ENCODE measurements around the gene CBR4. TPM values are rescaled to one million over a fixed set of nuclear protein-coding genes. Genes with fewer than 3 reads are reported as not detected.

The CBR4 gene
- total RNA-seq, 4 donors from 2014 or later: 13.4 to 19.4 (median 16.3) TPM

DNA sequence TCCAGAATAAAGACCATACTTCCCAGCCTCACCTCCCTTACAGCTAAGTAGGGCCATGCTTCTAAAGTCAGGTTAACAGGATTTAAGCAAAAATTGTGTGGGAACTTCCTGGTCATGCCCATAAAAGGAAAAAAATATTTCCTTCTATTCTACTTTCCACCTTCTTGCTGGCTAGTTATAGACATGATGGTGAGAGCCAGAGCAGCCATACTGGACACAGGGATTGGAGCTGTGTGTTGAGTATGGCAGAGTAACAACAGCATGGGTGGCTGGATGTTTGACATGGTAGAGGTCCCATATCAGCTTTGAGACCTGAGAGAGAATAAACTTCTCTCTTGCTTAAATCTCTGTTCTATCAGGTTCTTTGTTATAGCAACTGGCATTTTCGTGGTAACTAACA is 15.1 kb upstream of the CBR4 start:
- no peak for DNase-seq
- Histone ChIP-seq H3K27me3 (no peaks in the 10 kb centered on the region), H3K4me1 (peaks cover 0 to 5% (median 0%) of the 10 kb centered on the region in 3 donors), H3K9me3 (no peaks in the 10 kb centered on the region), H3K4me3 (no peak overlapping the region), H3K27ac (no peak overlapping the region), H3K36me3 (no peaks in the 10 kb centered on the region)
- TF ChIP-seq, protein P1, sequence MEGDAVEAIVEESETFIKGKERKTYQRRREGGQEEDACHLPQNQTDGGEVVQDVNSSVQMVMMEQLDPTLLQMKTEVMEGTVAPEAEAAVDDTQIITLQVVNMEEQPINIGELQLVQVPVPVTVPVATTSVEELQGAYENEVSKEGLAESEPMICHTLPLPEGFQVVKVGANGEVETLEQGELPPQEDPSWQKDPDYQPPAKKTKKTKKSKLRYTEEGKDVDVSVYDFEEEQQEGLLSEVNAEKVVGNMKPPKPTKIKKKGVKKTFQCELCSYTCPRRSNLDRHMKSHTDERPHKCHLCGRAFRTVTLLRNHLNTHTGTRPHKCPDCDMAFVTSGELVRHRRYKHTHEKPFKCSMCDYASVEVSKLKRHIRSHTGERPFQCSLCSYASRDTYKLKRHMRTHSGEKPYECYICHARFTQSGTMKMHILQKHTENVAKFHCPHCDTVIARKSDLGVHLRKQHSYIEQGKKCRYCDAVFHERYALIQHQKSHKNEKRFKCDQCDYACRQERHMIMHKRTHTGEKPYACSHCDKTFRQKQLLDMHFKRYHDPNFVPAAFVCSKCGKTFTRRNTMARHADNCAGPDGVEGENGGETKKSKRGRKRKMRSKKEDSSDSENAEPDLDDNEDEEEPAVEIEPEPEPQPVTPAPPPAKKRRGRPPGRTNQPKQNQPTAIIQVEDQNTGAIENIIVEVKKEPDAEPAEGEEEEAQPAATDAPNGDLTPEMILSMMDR (IDR thresholded peaks at IDR 0.05): no peak
- TF ChIP-seq POLR2A (IDR thresholded peaks at IDR 0.05): no peak
- WGBS, 2 donors: 57 to 88% methylated on average over 1 of the region's 1 CpG
- intact Hi-C loops (cut with DNase I): loop anchor here (10.0 kb wide), 1 partner anchor 460 kb away; no protein-coding TSS in a partner anchor

DNA sequence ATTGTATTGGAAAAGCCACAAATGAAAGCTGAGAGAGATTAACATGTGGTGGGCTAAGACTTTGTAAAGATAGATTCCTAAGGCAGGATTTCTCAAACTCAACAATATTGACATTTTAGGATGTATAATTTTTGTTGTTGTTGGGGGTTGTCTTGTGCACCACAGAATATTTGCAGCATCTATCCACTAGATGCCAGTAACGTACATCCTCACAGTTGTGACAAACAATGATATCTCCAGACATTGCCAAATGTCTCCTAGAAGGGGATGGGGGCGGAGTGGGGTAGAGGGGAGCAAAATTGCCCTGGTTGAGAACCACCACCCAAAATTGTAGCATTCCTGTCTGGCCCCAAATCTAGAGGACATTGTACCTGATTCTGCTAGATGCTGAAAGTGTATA is 14.7 kb upstream of the CBR4 start:
- 4 to 14% methylated on average over 2 of the region's 2 CpGs for WGBS, 2 donors
- peaks cover 0 to 5% (median 0%) of the 10 kb centered on the region in 3 donors for H3K4me1 ChIP-seq
- TF ChIP-seq, protein P1 (IDR thresholded peaks at IDR 0.05): peak; percentile 14 to 68 (median 36)
- no peak for TF ChIP-seq POLR2A (IDR thresholded peaks at IDR 0.05)
- H3K4me3 ChIP-seq: no peak overlapping the region
- no peak overlapping the region for H3K27ac ChIP-seq
- no peaks in the 10 kb centered on the region for H3K27me3 ChIP-seq
- no peaks in the 10 kb centered on the region for H3K9me3 ChIP-seq
- H3K36me3 ChIP-seq: no peaks in the 10 kb centered on the region
- no peak for DNase-seq
- intact Hi-C loops (cut with DNase I): loop anchor here (10.0 kb wide), 1 partner anchor 460 kb away; no protein-coding TSS in a partner anchor

DNA sequence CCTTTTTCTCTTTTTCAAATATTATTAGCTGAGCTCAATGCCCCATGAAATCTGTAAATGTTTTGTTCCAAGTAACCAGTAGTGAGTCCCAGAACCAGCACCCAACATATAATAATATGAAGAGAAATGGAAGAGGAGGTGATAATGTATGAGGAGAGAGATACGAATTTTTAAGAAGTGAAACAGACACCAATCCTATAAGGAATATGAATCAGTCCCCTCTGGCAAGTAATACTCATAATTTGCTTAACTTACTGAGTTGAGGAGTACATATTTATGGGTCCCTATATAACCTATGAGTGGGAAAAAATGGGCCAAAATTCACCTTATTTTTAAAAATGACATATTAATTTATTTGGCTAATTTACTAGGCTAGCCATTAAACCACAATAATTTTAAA is 8.4 kb upstream of the CBR4 start:
- H3K27ac ChIP-seq: no peak overlapping the region

DNA sequence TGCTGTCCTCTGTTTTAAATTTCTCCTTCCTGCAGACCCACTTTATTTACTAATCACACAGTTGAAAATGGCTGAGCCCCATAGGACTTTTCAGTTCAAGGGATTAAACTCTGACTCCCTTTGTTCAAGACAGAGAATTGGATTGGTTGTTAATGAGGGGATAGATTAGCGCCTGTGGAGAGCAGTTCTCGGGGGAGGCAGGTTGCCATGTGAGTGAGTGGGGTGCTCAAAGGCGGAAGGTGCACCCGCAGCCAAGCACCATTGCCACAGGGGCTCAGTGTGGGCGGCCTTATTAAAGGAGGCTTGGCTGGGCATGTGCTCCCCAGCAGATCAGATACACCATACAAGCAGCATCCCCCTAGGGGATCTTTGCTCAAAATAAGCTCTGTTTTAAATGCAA is 7.9 kb upstream of the CBR4 start:
- intact Hi-C loops (cut with DNase I): no loop called here
- WGBS, 2 donors: 25 to 51% methylated on average over 3 to 4 of the region's 5 CpGs
- no peaks in the 10 kb centered on the region for H3K27me3 ChIP-seq

More for the DNA sequence above, 8.4 kb upstream of the CBR4 start:
- WGBS, 2 donors: 25 to 59% methylated on average over 1 of the region's 1 CpG
- H3K4me3 ChIP-seq: no peak overlapping the region
- no peaks in the 10 kb centered on the region for H3K36me3 ChIP-seq
- no peaks in the 10 kb centered on the region for H3K9me3 ChIP-seq
- H3K27me3 ChIP-seq: no peaks in the 10 kb centered on the region
- DNase-seq: no peak
- intact Hi-C loops (cut with DNase I): no loop called here
- TF ChIP-seq POLR2A (IDR thresholded peaks at IDR 0.05): no peak
- TF ChIP-seq, protein P1 (IDR thresholded peaks at IDR 0.05): no peak
- H3K4me1 ChIP-seq: no peaks in the 10 kb centered on the region

DNA sequence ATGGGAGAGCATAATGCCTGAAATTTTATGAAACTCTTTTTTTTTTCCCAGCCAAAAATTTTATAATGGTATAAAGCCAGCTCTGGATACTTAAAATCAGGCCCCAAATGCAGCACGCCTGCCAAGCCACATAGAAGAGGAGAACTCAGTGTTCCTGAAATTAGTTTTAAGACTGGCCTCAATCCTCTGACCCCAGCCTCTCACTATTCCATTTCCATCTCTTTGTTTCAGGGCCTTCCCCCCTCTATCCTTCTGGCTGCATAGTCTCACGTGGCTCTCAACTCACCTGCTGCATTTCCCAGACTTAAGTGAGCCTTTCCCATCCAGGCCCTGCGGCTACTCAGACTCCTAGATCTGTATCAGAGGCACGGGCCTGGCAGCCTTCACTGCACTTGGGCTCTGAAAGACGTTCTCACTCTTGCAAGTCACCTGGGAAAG is 5.2 kb upstream of the CBR4 start:
- Histone ChIP-seq H3K4me1 (peaks cover 0 to 5% (median 0%) of the 10 kb centered on the region in 3 donors), H3K4me3 (no peak overlapping the region), H3K27ac (no peak overlapping the region), H3K27me3 (no peaks in the 10 kb centered on the region), H3K36me3 (no peaks in the 10 kb centered on the region), H3K9me3 (no peaks in the 10 kb centered on the region)
- TF ChIP-seq POLR2A (IDR thresholded peaks at IDR 0.05): no peak
- TF ChIP-seq, protein P1 (IDR thresholded peaks at IDR 0.05): no peak
- intact Hi-C loops (cut with DNase I): no loop called here
- no peak for DNase-seq
- 49 to 50% methylated on average over 3 to 5 of the region's 5 CpGs for WGBS, 2 donors

More for the DNA sequence above, 7.9 kb upstream of the CBR4 start:
- no peak for DNase-seq
- H3K4me1 ChIP-seq: no peaks in the 10 kb centered on the region
- no peak for TF ChIP-seq POLR2A (IDR thresholded peaks at IDR 0.05)
- TF ChIP-seq, protein P1 (IDR thresholded peaks at IDR 0.05): no peak
- H3K9me3 ChIP-seq: no peaks in the 10 kb centered on the region
- H3K4me3 ChIP-seq: no peak overlapping the region
- no peak overlapping the region for H3K27ac ChIP-seq
- no peaks in the 10 kb centered on the region for H3K36me3 ChIP-seq
